ENCODE results near the gene GATB.

The GATB gene

DNA sequence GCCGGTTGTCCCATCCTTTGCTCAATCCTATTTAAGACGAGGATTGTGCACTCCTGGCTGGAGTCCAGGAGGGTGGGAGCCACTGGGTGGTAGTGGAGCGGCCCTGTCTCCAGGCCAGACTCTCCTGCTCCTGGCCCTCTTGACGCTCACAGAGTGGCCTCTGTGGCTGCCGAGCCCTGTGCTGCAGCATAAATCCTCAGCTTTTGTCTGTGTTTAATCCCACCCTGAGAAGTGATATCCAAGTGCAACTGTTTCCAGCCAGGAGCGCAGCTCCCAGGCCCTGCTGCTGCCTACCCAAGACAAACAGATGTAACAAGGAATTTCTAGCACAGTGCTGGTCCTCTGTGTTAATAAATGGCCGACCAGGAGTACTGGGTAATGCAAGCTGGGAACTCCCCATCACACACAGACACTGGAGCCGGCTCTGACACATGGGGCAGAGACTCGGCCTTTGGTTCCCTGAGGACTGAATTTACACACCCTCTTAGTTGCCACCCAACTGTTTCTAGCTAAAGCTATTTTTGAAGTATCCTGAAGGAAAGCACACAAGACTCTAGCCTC lies 85.3 kb downstream of the GATB start:
- H3K9me3 ChIP-seq (ENCODE audit: insufficient read depth, low read length), result no peaks in the 10 kb centered on the region
- H3K4me2 ChIP-seq (ENCODE audit: low read depth, low read length, poor library complexity, severe bottlenecking), result no peak overlapping the region
- no peak overlapping the region for H3K9ac ChIP-seq (ENCODE audit: low read length)
- no peak for TF ChIP-seq EZH2phosphoT487 (conservative IDR thresholded peaks at IDR 0.05; ENCODE audit: low read length)
- TF ChIP-seq, protein P1, sequence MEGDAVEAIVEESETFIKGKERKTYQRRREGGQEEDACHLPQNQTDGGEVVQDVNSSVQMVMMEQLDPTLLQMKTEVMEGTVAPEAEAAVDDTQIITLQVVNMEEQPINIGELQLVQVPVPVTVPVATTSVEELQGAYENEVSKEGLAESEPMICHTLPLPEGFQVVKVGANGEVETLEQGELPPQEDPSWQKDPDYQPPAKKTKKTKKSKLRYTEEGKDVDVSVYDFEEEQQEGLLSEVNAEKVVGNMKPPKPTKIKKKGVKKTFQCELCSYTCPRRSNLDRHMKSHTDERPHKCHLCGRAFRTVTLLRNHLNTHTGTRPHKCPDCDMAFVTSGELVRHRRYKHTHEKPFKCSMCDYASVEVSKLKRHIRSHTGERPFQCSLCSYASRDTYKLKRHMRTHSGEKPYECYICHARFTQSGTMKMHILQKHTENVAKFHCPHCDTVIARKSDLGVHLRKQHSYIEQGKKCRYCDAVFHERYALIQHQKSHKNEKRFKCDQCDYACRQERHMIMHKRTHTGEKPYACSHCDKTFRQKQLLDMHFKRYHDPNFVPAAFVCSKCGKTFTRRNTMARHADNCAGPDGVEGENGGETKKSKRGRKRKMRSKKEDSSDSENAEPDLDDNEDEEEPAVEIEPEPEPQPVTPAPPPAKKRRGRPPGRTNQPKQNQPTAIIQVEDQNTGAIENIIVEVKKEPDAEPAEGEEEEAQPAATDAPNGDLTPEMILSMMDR (IDR thresholded peaks at IDR 0.05; ENCODE audit: insufficient read depth, low read length, poor library complexity, severe bottlenecking), result no peak
- no peaks in the 10 kb centered on the region for H4K20me1 ChIP-seq (ENCODE audit: low read depth, low read length)
- H3K27ac ChIP-seq (ENCODE audit: low read depth, low read length), result no peak overlapping the region
- H3K36me3 ChIP-seq (ENCODE audit: low read length), result no peaks in the 10 kb centered on the region
- no peaks in the 10 kb centered on the region for H3K79me2 ChIP-seq (ENCODE audit: insufficient read depth, low read length)
- no peaks in the 10 kb centered on the region for H3K9me2 ChIP-seq (replicated peaks; ENCODE audit: insufficient read depth, low read length)
- H3F3A ChIP-seq (ENCODE audit: insufficient read depth), result no peaks in the 10 kb centered on the region
- H3K4me3 ChIP-seq (ENCODE audit: insufficient read depth, low read length, poor library complexity, severe bottlenecking), result no peak overlapping the region
- no peaks in the 10 kb centered on the region for H3K27me3 ChIP-seq (ENCODE audit: low read length)
- no peak overlapping the region for H2AFZ ChIP-seq (ENCODE audit: low read depth, low read length, severe bottlenecking)

DNA sequence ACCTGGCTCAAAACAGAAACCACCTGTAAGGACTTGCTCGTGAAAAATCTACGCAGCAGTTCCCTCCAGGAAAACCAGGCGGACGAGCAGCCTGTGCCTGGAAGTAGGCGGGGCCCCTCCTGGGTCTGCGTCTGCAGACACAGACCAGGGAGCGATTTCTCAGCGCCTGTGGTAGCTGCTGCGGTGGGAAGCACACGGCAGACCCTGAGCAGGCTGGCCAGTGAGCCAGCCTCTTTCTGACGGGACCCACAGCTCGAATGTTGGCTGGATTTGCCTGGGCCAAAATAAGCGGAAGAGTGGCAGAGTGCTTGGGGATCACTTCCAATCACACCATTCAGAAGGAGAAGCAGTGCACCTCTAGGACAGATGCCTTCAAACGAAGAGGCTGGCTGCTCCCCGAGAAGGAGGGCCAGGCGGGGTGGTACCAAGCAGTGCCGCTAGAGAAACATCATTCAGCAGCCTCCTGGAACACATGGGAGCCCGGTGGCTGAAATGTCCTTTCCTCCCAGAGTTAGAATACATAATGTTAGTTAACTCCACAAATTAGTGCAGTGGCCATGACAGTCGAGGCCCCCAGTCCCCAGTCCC lies 85.9 kb downstream of the GATB start:
- Histone ChIP-seq H2AFZ (ENCODE audit: low read depth, low read length, severe bottlenecking) (no peak overlapping the region), H3K4me3 (ENCODE audit: insufficient read depth, low read length, poor library complexity, severe bottlenecking) (no peak overlapping the region), H3K9me3 (ENCODE audit: insufficient read depth, low read length) (no peaks in the 10 kb centered on the region), H3F3A (ENCODE audit: insufficient read depth) (no peaks in the 10 kb centered on the region), H4K20me1 (ENCODE audit: low read depth, low read length) (no peaks in the 10 kb centered on the region), H3K27me3 (ENCODE audit: low read length) (no peaks in the 10 kb centered on the region), H3K27ac (ENCODE audit: low read depth, low read length) (no peak overlapping the region), H3K4me2 (ENCODE audit: low read depth, low read length, poor library complexity, severe bottlenecking) (no peak overlapping the region), H3K79me2 (ENCODE audit: insufficient read depth, low read length) (no peaks in the 10 kb centered on the region), H3K9ac (ENCODE audit: low read length) (no peak overlapping the region), H3K9me2 (replicated peaks; ENCODE audit: insufficient read depth, low read length) (no peaks in the 10 kb centered on the region), H3K36me3 (ENCODE audit: low read length) (no peaks in the 10 kb centered on the region)
- TF ChIP-seq, protein P1 (IDR thresholded peaks at IDR 0.05; ENCODE audit: insufficient read depth, low read length, poor library complexity, severe bottlenecking), result no peak
- TF ChIP-seq EZH2phosphoT487 (conservative IDR thresholded peaks at IDR 0.05; ENCODE audit: low read length), result no peak

DNA sequence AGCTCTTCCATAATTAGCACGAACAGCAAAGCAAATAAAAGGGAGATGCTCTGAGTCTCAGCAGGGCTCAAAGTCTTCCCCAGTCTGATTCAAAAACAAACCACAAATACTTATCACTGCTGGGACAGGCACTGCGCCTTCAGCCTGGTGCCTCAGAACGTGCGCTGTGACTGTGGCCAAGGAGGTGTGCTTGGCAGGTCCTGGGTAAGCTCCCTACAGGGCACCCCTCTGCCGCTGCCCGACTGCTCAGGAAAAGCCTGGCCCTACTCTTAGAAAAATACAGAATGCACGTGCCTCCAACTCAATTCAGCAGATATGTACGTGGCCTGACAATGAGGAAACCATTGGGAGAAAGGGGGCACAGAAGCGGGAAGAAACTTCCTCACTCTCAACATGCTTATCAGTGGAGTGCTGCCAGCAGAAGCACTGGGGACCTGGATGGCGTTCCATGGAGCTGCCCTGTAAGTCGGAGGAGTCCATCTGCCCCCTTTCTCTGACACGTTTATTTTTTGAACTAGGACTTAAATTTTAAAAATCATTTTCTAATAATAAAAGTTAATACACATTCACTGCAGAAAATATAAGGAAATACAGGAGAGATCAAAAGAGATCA lies 86.8 kb downstream of the GATB start:
- H3K9ac ChIP-seq (ENCODE audit: low read length), result no peak overlapping the region
- no peak for TF ChIP-seq EZH2phosphoT487 (conservative IDR thresholded peaks at IDR 0.05; ENCODE audit: low read length)
- TF ChIP-seq, protein P1 (IDR thresholded peaks at IDR 0.05; ENCODE audit: insufficient read depth, low read length, poor library complexity, severe bottlenecking), result no peak
- H3K27ac ChIP-seq (ENCODE audit: low read depth, low read length), result no peak overlapping the region
- H3K79me2 ChIP-seq (ENCODE audit: insufficient read depth, low read length), result no peaks in the 10 kb centered on the region
- no peaks in the 10 kb centered on the region for H3K27me3 ChIP-seq (ENCODE audit: low read length)
- H3F3A ChIP-seq (ENCODE audit: insufficient read depth), result no peaks in the 10 kb centered on the region
- H3K9me2 ChIP-seq (replicated peaks; ENCODE audit: insufficient read depth, low read length), result no peaks in the 10 kb centered on the region
- H4K20me1 ChIP-seq (ENCODE audit: low read depth, low read length), result no peaks in the 10 kb centered on the region
- no peak overlapping the region for H3K4me3 ChIP-seq (ENCODE audit: insufficient read depth, low read length, poor library complexity, severe bottlenecking)
- no peak overlapping the region for H3K4me2 ChIP-seq (ENCODE audit: low read depth, low read length, poor library complexity, severe bottlenecking)
- H3K36me3 ChIP-seq (ENCODE audit: low read length), result no peaks in the 10 kb centered on the region
- no peaks in the 10 kb centered on the region for H3K9me3 ChIP-seq (ENCODE audit: insufficient read depth, low read length)
- H2AFZ ChIP-seq (ENCODE audit: low read depth, low read length, severe bottlenecking), result no peak overlapping the region

All from SU-DHL-6 (cell line).